ENCODE results near the gene POLR3A. TPM values are rescaled to one million over a fixed set of nuclear protein-coding genes. Genes with fewer than 3 reads are reported as not detected.

The POLR3A gene
- total RNA-seq, 2 experiments from 2014 or later, result 16.3 to 21.5 TPM

DNA sequence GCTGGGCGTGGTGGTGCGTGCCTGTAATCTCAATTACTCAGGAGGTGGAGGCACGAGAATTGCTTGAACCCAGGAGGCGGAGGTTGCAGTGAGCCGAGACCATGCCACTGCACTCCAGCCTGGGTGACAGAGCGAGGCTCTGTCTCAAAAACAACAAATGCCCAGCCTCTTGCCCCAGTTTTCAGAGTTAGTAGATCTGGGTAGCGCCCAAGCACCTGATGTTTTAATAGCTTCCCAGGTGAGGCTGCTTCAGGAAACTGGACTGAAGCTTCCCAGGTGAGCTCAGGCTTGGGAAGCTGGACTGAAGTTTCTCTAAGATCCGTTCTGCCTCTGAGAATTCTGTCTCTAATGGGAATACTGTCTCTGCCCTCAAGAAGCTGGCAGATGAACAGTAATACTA lies 16.5 kb upstream of the POLR3A start:
- H3K4me3 ChIP-seq (ENCODE audit: low read depth, low read length, poor library complexity, severe bottlenecking), result no peak overlapping the region
- H3K27ac ChIP-seq (ENCODE audit: low read depth, low read length, poor library complexity, severe bottlenecking), result peak overlapping the region; percentile 29
- peaks cover 7% of the 10 kb centered on the region for H4K20me1 ChIP-seq (ENCODE audit: insufficient read depth, low read length)
- no TSS peak for BruUV-seq (replicated peaks)
- no peak overlapping the region for H2AFZ ChIP-seq (ENCODE audit: low read length)
- TF ChIP-seq, protein P1, sequence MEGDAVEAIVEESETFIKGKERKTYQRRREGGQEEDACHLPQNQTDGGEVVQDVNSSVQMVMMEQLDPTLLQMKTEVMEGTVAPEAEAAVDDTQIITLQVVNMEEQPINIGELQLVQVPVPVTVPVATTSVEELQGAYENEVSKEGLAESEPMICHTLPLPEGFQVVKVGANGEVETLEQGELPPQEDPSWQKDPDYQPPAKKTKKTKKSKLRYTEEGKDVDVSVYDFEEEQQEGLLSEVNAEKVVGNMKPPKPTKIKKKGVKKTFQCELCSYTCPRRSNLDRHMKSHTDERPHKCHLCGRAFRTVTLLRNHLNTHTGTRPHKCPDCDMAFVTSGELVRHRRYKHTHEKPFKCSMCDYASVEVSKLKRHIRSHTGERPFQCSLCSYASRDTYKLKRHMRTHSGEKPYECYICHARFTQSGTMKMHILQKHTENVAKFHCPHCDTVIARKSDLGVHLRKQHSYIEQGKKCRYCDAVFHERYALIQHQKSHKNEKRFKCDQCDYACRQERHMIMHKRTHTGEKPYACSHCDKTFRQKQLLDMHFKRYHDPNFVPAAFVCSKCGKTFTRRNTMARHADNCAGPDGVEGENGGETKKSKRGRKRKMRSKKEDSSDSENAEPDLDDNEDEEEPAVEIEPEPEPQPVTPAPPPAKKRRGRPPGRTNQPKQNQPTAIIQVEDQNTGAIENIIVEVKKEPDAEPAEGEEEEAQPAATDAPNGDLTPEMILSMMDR (conservative IDR thresholded peaks at IDR 0.05; ENCODE audit: low read length), result no peak
- no peak for TF ChIP-seq EZH2phosphoT487 (IDR thresholded peaks at IDR 0.05; ENCODE audit: borderline replicate concordance, low read depth, low read length)
- peaks cover 29% of the 10 kb centered on the region for H3K36me3 ChIP-seq (ENCODE audit: insufficient read depth, low read length)
- H3K4me2 ChIP-seq (ENCODE audit: low read length), result peak overlapping the region; percentile 45; the same call in 1 of the 2 replicates
- DNase-seq (ENCODE audit: low spot score), result no peak
- CTCF ChIA-PET (ENCODE audit: unreplicated experiment), result interaction anchor here (0.7 kb wide), 1 partner anchor 735 kb away, joined by 3 read pairs; no protein-coding TSS in a partner anchor
- intact Hi-C loops (cut with micrococcal nuclease; ENCODE audit: unreplicated experiment), result loop anchor here (2.0 to 5.0 kb wide), 2 partner anchors 396 to 613 kb away; no protein-coding TSS in a partner anchor
- H3K79me2 ChIP-seq (ENCODE audit: insufficient read depth, low read depth, low read length), result peaks cover 4% of the 10 kb centered on the region; the same call in 1 of the 2 replicates
- POLR2A ChIA-PET, result interaction anchor here (0.7 to 1.8 kb wide), 5 partner anchors 9 to 1149 kb away, joined by 3 to 5 read pairs (median 4); no protein-coding TSS in a partner anchor
- no peaks in the 10 kb centered on the region for H3K9me2 ChIP-seq (ENCODE audit: insufficient read depth, low read length)
- H3K4me1 ChIP-seq (ENCODE audit: insufficient read depth, low read length, poor library complexity, severe bottlenecking), result peaks cover 42% of the 10 kb centered on the region
- no peaks in the 10 kb centered on the region for H3K9me3 ChIP-seq (ENCODE audit: low read length)

DNA sequence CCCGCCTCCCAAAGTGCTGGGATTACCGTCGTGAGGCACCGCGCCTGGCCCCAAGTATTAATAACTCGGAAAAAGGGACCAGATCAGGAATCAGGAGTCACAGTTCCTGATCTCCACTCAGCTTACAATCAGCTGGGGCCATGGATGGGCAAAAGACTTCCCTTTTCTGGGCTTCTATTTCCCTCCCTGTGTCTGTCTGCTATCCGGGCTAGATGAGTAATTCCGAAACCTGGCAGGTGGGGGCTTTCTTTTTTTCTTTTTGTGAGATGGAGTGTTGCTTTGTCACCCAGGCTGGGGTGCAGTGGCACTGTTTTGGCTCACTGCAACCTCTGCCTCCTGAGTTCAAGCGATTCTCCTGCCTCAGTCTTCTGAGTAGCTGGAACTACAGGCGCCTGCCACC lies 15.9 kb upstream of the POLR3A start:
- peaks cover 9% of the 10 kb centered on the region for H3K79me2 ChIP-seq (ENCODE audit: insufficient read depth, low read depth, low read length)
- H2AFZ ChIP-seq (ENCODE audit: low read length), result no peak overlapping the region
- peaks cover 13% of the 10 kb centered on the region for H4K20me1 ChIP-seq (ENCODE audit: insufficient read depth, low read length)
- CTCF ChIA-PET (ENCODE audit: unreplicated experiment), result no interaction called here
- no peak for TF ChIP-seq EZH2phosphoT487 (IDR thresholded peaks at IDR 0.05; ENCODE audit: borderline replicate concordance, low read depth, low read length)
- TF ChIP-seq, protein P1 (conservative IDR thresholded peaks at IDR 0.05; ENCODE audit: low read length), result 0 out of 2 replicates have a peak, but pooled peaks have one; percentile 18
- DNase-seq (ENCODE audit: low spot score), result peak; percentile 60
- H3K4me1 ChIP-seq (ENCODE audit: insufficient read depth, low read length, poor library complexity, severe bottlenecking), result peaks cover 47% of the 10 kb centered on the region
- H3K9me3 ChIP-seq (ENCODE audit: low read length), result no peaks in the 10 kb centered on the region
- H3K4me2 ChIP-seq (ENCODE audit: low read length), result peak overlapping the region; percentile 45
- intact Hi-C loops (cut with micrococcal nuclease; ENCODE audit: unreplicated experiment), result loop anchor here (5.0 kb wide), 1 partner anchor 397 kb away; no protein-coding TSS in a partner anchor
- POLR2A ChIA-PET, result no interaction called here
- no TSS peak for BruUV-seq (replicated peaks)
- H3K9me2 ChIP-seq (ENCODE audit: insufficient read depth, low read length), result no peaks in the 10 kb centered on the region
- H3K4me3 ChIP-seq (ENCODE audit: low read depth, low read length, poor library complexity, severe bottlenecking), result no peak overlapping the region
- H3K36me3 ChIP-seq (ENCODE audit: insufficient read depth, low read length), result peaks cover 35% of the 10 kb centered on the region
- H3K27ac ChIP-seq (ENCODE audit: low read depth, low read length, poor library complexity, severe bottlenecking), result peak overlapping the region; percentile 29

DNA sequence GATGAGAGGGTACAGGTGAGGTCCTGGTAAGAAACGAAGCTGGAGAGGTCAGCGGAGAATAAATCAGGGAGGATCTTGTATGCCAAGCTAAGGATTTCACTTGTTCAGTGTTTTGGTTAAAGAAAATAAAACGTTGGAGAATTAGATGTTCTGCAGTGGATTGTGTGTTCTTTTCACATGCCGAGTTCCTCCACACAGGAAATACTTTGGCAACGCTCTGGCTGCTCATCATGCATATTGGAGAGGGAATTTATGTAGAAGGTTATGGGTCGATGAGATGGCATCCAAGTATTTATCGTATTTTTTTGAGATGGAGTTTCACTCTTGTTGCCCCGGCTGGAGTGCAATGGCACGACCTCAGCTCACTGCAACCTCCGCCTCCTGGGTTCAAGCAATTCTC lies 15.4 kb upstream of the POLR3A start:
- no peaks in the 10 kb centered on the region for H3K9me3 ChIP-seq (ENCODE audit: low read length)
- peak overlapping the region; percentile 45 for H3K4me2 ChIP-seq (ENCODE audit: low read length)
- H3K36me3 ChIP-seq (ENCODE audit: insufficient read depth, low read length), result peaks cover 41% of the 10 kb centered on the region
- no peak for DNase-seq (ENCODE audit: low spot score)
- H3K27ac ChIP-seq (ENCODE audit: low read depth, low read length, poor library complexity, severe bottlenecking), result peak overlapping the region; percentile 29
- no TSS peak for BruUV-seq (replicated peaks)
- no peak overlapping the region for H3K4me3 ChIP-seq (ENCODE audit: low read depth, low read length, poor library complexity, severe bottlenecking)
- ChIA-PET POLR2A (no interaction called here), CTCF (ENCODE audit: unreplicated experiment) (no interaction called here)
- intact Hi-C loops (cut with micrococcal nuclease; ENCODE audit: unreplicated experiment), result loop anchor here (5.0 kb wide), 1 partner anchor 398 kb away; no protein-coding TSS in a partner anchor
- H3K9me2 ChIP-seq (ENCODE audit: insufficient read depth, low read length), result no peaks in the 10 kb centered on the region
- H3K4me1 ChIP-seq (ENCODE audit: insufficient read depth, low read length, poor library complexity, severe bottlenecking), result peaks cover 52% of the 10 kb centered on the region
- no peak overlapping the region for H2AFZ ChIP-seq (ENCODE audit: low read length)
- no peak for TF ChIP-seq EZH2phosphoT487 (IDR thresholded peaks at IDR 0.05; ENCODE audit: borderline replicate concordance, low read depth, low read length)
- TF ChIP-seq, protein P1 (conservative IDR thresholded peaks at IDR 0.05; ENCODE audit: low read length), result no peak
- peaks cover 19% of the 10 kb centered on the region for H4K20me1 ChIP-seq (ENCODE audit: insufficient read depth, low read length)
- peaks cover 15% of the 10 kb centered on the region for H3K79me2 ChIP-seq (ENCODE audit: insufficient read depth, low read depth, low read length)

All from OCI-LY7 (cell line).